GM19455 (cell line): Measurements from ENCODE around the gene ZFHX3.

Source experiments
- ATAC-seq: cut with Tn5 transposase; IDR thresholded peaks from one replicate; pipeline ENCODE4 v1.9.1; 2021; ENCODE audit not compliant: unreplicated experiment

The ZFHX3 gene

GRCh38 chr16:72809446-72809845, 238.5 kb downstream of the ZFHX3 start:
- ATAC-seq, result no peak

DNA sequence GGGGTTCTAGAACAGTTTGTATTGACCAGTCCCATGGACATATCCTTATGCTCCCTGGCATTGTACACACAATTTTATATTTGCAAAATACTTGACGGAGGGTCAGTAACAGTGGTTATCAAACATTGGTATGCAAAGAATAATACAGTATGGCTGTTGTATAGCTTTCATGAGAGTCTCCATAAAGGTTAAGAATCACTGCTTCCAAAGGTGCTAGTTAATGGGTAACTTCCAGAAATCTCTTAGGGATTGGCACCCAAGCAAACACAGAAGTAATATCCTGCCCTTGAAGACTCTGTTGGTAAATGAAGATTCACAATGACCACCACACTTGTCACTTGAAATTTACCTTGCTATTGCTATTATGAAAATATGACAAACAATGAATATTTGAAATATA, 239.2 kb downstream of the ZFHX3 start:
- ATAC-seq, result no peak

- no peak for ATAC-seq
Observed at GRCh38 chr16:72807245-72807644, 240.7 kb downstream of the ZFHX3 start.

DNA sequence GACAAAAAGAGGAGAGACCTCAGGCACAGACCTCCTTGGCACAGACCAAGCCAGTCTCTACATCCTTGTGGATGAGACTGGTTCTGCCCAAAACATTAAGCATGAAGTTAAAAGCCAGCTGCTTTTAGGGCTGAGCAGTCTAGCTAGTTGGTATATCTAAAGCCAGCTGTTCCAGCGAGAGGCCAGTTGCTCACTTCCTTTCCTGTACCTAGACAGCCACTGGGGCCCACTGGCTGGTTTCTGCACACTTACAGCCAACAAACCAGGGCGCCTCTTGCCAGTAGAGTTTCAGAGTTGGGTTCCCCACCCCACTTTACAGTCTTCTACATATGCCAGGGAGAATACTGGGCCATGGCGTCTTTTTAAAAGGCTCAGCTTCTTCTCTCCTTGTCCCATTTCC, 242.4 kb downstream of the ZFHX3 start:
- ATAC-seq, result no peak

DNA sequence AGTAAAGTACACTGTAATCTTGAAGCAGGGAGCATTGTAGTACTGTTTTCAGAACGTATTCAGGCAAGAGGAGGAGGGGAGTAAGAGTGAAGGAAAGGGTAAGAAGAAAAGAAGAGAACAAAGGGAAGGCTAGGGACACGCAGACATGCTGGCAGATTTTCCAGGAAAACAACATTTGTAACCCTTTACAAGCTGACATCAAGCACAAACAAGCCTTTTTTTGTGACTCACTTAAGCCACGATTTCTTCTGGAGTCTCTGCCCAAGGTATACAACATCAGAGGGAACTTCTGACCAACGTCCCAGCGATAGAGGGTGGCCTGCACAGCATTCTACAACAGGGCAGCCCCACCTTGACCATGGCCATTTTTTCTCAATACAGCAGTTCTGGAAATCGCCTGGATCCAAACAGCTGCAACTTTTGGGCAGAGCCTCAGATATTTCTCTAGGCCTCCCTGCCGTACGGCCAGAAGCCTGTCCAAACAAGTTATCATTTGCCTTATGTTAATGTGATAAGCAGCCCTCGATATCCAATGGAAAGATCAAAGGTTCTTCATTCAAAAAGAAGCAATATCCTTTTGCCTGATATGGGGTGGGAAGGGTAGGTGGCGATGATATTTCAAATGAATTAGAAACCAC, 247.3 kb downstream of the ZFHX3 start:
- no peak for ATAC-seq

GRCh38 chr16:72798264-72798663, 249.7 kb downstream of the ZFHX3 start:
- ATAC-seq, result no peak

DNA sequence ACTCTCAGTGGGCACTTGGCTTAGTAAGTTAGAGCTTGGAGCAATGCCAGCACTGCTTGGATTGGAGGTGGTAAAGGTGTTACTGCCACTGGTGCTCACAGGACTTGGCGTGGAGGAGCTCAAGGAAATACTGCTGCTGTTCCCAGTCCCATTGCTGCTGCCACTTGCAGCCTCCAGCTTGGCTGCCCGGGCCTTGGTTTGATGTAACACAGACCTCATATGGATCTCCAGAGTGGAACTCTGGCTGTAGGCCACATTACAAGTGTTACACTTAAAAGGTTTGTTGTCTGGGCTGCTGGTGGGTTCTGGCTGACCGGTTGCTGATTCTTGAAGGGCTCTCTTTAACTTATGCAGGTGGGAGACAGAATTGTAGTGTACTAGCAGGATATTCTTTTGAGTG, 250.3 kb downstream of the ZFHX3 start:
- ATAC-seq, result no peak

GRCh38 chr16:72796222-72796621, 251.7 kb downstream of the ZFHX3 start:
- ATAC-seq, result no peak

DNA sequence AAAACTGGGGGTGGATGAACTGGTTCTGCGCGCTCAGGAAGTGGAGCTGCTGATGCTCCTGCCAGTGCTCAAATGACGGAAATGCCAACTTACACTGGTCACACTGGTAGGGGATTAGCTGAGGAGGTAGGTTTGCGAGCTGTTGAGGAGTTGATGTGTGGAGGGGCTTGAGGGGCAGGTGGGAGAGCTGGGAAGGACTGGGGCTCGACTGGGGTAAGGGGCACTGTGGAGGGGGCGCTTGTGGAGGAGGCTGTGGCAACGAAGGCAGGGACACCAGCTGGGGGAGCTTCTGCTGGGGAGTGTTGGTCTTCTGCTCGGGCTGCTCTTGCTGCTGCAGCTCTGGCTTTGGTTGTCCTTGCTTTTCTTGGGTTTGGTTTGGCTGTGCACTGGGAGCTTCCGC, 252.9 kb downstream of the ZFHX3 start:
- no peak for ATAC-seq

- no peak for ATAC-seq
Observed at GRCh38 chr16:72794319-72794718, 253.6 kb downstream of the ZFHX3 start.

DNA sequence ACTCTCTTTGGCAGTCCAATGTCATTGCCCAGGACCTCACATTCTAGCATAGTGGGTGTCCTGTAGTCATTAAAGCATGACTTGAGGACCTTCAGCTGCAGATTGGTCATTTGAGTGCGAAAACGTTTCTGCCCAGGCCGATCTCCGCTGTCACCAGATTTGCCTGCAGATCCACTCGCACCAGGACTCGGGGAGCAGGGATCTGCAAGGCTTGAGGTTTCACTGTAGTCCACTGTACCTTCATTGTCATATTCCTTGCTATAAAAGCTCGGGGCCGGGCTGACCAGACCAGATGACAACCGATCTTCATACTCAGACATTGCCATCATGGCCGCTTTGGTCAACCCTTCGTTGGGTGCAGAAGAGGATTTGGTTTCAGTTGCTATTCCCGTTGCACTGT, 254.2 kb downstream of the ZFHX3 start:
- ATAC-seq, result no peak

GRCh38 chr16:72793017-72793416, 254.9 kb downstream of the ZFHX3 start:
- ATAC-seq, result no peak

DNA sequence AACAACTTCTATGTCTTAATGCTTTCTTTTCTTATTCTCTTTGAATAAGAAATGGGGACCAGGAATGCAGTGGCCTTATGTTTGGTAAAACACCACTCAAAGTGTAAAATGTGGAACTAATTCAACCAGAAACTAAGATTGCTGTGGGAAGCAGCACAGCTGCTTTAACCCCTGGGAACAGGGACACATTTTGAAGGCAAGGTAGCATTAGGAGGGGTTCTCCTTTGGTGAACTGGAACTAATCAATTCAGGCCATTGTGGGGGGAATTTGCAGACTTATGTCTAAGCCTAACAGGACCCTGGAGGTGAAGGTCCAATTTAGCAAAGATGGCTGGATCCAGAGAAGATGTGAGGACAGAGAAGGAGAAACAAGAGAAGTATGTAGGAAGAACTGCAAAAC, 256.1 kb downstream of the ZFHX3 start:
- no peak for ATAC-seq

GRCh38 chr16:72789921-72790320, 258.0 kb downstream of the ZFHX3 start:
- ATAC-seq, result no peak

GRCh38 chr16:72789465-72789864, 258.5 kb downstream of the ZFHX3 start:
- no peak for ATAC-seq

GRCh38 chr16:72788269-72788809, 259.6 kb downstream of the ZFHX3 start:
- no peak for ATAC-seq

DNA sequence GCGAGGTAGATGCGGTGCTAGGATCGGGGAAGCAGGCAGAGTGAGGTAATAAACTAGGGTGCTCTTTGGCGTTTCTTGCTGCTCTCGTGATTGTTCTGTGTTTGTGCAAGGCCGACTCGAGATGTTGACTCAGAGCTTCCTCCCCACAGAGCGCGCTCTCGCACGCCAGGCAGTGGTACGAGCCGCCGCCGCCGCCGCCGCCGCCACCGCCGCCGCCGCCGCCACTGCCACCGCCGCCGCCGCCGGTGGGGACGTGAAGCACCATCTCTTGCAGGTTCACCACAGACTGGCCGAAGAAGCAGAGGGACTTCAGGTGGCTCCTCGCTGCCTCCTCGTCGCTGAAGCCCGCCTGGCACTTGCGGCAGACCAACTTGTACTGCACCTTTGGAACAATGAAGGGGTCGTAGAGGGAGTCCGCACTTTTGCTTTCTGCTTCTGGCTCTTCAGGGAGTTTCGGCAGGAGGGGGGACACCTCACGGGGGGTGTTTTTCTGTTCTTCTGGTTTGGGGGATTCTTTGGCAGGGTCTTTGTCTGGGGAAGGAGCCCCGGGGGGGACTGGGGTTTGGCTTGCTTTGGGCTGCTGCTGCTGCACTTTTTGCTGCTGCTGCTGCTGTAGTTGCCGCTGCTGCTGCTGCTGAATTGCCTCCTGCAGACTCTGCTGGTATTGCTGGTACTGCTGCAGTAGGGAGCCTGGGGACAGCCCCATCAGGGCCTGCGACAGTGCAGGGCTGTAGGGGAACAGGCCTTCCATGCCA, 260.2 kb downstream of the ZFHX3 start:
- ATAC-seq, result peak; percentile 87

GRCh38 chr16:72787130-72787513, 260.8 kb downstream of the ZFHX3 start:
- ATAC-seq, result no peak

DNA sequence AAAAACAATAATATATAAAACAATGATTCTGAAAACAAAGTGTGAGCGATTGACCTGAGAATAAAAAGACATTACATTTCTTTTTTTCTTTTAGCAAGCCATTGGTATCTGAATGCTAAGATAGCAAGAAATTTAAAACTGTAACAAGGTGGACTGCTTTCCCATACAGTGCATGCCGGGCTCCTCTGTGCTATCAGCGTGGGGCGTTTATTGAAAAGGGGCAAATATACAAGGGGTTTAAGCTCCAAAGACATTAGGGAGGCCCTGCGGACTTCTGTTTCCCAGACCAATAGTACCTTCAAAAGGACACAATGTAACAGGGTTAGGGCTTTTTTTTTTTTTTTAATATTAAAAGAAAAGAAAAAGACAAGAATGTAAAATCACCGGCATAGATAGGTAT, 261.3 kb downstream of the ZFHX3 start:
- ATAC-seq, result no peak

DNA sequence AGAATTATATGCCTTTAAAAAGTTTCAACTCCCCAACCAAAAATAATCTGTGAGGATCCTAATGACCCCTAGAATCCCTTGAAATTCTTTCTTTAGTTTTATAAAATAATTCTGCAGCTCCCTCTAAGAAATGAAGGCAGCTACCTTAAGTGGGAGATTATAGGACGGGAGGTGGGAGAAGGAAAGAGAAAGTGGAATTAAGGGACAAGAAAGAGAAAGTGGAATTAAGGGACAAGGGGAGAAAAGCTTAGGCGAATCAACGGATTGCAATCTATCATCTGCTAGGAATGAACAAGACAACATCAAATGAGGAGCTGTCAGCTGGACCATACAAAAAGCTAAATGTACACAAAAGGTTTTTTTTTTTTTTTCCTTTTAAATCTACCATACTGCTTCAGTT, 262.0 kb downstream of the ZFHX3 start:
- no peak for ATAC-seq

DNA sequence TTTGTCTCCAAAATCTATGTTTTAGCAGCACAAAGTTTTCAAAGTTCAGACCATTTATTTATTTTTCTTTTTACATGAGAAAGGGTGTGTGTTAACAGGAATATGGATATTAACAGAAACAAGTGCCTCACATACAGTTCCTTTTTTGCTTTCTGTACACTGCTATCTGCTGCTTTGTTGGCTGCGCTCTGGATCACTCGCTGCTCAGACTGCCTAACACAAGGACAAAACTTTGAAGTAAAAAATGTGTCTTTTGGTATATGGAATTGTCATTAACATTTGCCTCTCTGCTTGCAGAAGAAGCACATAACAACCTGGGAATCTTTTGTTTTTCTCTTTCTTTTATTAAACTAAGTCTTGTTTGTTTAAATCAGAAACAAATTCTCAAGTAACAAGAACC, 262.8 kb downstream of the ZFHX3 start:
- no peak for ATAC-seq

DNA sequence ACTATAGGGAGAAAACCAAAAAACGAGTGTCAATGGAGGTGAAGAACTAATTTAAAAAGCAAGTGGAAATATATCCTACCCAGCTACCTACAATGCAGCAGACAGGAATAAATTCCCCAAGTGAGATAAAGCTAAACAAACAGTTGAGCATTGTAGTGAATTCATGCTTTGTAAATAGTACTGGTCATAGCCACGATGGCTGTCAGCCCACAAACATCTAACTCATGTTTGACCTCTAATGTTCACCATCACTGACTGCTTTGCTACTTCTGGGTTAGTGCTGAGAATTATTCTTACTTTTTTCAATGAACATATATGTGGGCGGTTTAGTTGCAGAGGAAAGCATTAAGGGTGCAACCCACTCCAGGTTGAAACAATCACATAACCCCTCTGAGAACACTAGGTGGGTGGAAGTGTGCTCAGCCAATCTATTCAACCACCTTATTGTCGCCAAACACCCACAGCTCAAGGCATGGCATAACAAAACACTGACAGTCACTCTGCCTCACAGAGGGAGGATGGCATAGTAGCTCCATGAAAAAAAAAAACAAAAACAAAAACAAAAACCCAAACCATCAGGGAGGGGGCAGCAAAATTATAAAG, 264.1 kb downstream of the ZFHX3 start:
- ATAC-seq, result no peak
